ENCODE results near the gene TOMM7.
"Not testable (repeated sequence)": the region's sequence is repeated elsewhere in the genome, so short reads cannot be mapped to it uniquely, and the experiment has no call there.

TOMM7 gene

GRCh38 chr7:22811746-22812280 lies 10.8 kb downstream of the TOMM7 start:
- H3K4me1 ChIP-seq (ENCODE audit: control insufficient read depth, insufficient read depth, low read length), result peaks cover 3% of the 10 kb centered on the region
- H3K4me3 ChIP-seq (ENCODE audit: low read length), result no peak overlapping the region
- no peaks in the 10 kb centered on the region for H3K36me3 ChIP-seq (ENCODE audit: control insufficient read depth, insufficient read depth, low read length)

GRCh38 chr7:22810843-22811242 lies 11.8 kb downstream of the TOMM7 start:
- Histone ChIP-seq H3K9me3 (ENCODE audit: control insufficient read depth, low read length) (no peaks in the 10 kb centered on the region), H3K4me1 (ENCODE audit: control insufficient read depth, insufficient read depth, low read length) (peaks cover 3% of the 10 kb centered on the region)

More at GRCh38 chr7:22811746-22812280, 10.8 kb downstream of the TOMM7 start:
- Histone ChIP-seq H3K9ac (ENCODE audit: low read length) (no peak overlapping the region), H3K9me3 (ENCODE audit: control insufficient read depth, low read length) (no peaks in the 10 kb centered on the region), H3K27me3 (ENCODE audit: control insufficient read depth, insufficient read depth, low read length) (no peaks in the 10 kb centered on the region)

GRCh38 chr7:22809902-22810642 lies 12.6 kb downstream of the TOMM7 start:
- Histone ChIP-seq H3K27me3 (ENCODE audit: control insufficient read depth, insufficient read depth, low read length) (no peaks in the 10 kb centered on the region), H3K36me3 (ENCODE audit: control insufficient read depth, insufficient read depth, low read length) (no peaks in the 10 kb centered on the region), H3K9ac (ENCODE audit: low read length) (no peak overlapping the region), H3K4me3 (ENCODE audit: low read length) (no peak overlapping the region), H3K9me3 (ENCODE audit: control insufficient read depth, low read length) (no peaks in the 10 kb centered on the region), H3K4me1 (ENCODE audit: control insufficient read depth, insufficient read depth, low read length) (peaks cover 2% of the 10 kb centered on the region)

More at GRCh38 chr7:22810843-22811242, 11.8 kb downstream of the TOMM7 start:
- Histone ChIP-seq H3K4me3 (ENCODE audit: low read length) (no peak overlapping the region), H3K27me3 (ENCODE audit: control insufficient read depth, insufficient read depth, low read length) (no peaks in the 10 kb centered on the region), H3K9ac (ENCODE audit: low read length) (no peak overlapping the region), H3K36me3 (ENCODE audit: control insufficient read depth, insufficient read depth, low read length) (no peaks in the 10 kb centered on the region)

GRCh38 chr7:22808140-22808539 lies 14.5 kb downstream of the TOMM7 start:
- Histone ChIP-seq H3K9me3 (ENCODE audit: control insufficient read depth, low read length) (no peaks in the 10 kb centered on the region), H3K36me3 (ENCODE audit: control insufficient read depth, insufficient read depth, low read length) (no peaks in the 10 kb centered on the region), H3K27me3 (ENCODE audit: control insufficient read depth, insufficient read depth, low read length) (no peaks in the 10 kb centered on the region), H3K4me3 (ENCODE audit: low read length) (no peak overlapping the region), H3K4me1 (ENCODE audit: control insufficient read depth, insufficient read depth, low read length) (no peaks in the 10 kb centered on the region), H3K9ac (ENCODE audit: low read length) (no peak overlapping the region)

GRCh38 chr7:22806752-22807151 lies 15.9 kb downstream of the TOMM7 start:
- Histone ChIP-seq H3K4me1 (ENCODE audit: control insufficient read depth, insufficient read depth, low read length) (no peaks in the 10 kb centered on the region), H3K9me3 (ENCODE audit: control insufficient read depth, low read length) (no peaks in the 10 kb centered on the region), H3K27me3 (ENCODE audit: control insufficient read depth, insufficient read depth, low read length) (no peaks in the 10 kb centered on the region), H3K4me3 (ENCODE audit: low read length) (no peak overlapping the region), H3K36me3 (ENCODE audit: control insufficient read depth, insufficient read depth, low read length) (no peaks in the 10 kb centered on the region), H3K9ac (ENCODE audit: low read length) (no peak overlapping the region)

- Histone ChIP-seq H3K9me3 (ENCODE audit: control insufficient read depth, low read length) (no peaks in the 10 kb centered on the region), H3K36me3 (ENCODE audit: control insufficient read depth, insufficient read depth, low read length) (no peaks in the 10 kb centered on the region), H3K9ac (ENCODE audit: low read length) (no peak overlapping the region), H3K27me3 (ENCODE audit: control insufficient read depth, insufficient read depth, low read length) (no peaks in the 10 kb centered on the region), H3K4me1 (ENCODE audit: control insufficient read depth, insufficient read depth, low read length) (no peaks in the 10 kb centered on the region), H3K4me3 (ENCODE audit: low read length) (no peak overlapping the region)
These were observed 17.4 kb downstream of the TOMM7 start for GRCh38 chr7:22805227-22805626.

- not testable (repeated sequence) for H3K27me3 ChIP-seq (ENCODE audit: control insufficient read depth, insufficient read depth, low read length); H3K9me3 ChIP-seq (ENCODE audit: control insufficient read depth, low read length); H3K4me1 ChIP-seq (ENCODE audit: control insufficient read depth, insufficient read depth, low read length); H3K4me3 ChIP-seq (ENCODE audit: low read length); H3K36me3 ChIP-seq (ENCODE audit: control insufficient read depth, insufficient read depth, low read length); H3K9ac ChIP-seq (ENCODE audit: low read length)
These were observed 19.8 kb downstream of the TOMM7 start for GRCh38 chr7:22802831-22803230.

- Histone ChIP-seq H3K36me3 (ENCODE audit: control insufficient read depth, insufficient read depth, low read length) (no peaks in the 10 kb centered on the region), H3K9me3 (ENCODE audit: control insufficient read depth, low read length) (no peaks in the 10 kb centered on the region), H3K4me1 (ENCODE audit: control insufficient read depth, insufficient read depth, low read length) (no peaks in the 10 kb centered on the region), H3K4me3 (ENCODE audit: low read length) (no peak overlapping the region), H3K9ac (ENCODE audit: low read length) (no peak overlapping the region), H3K27me3 (ENCODE audit: control insufficient read depth, insufficient read depth, low read length) (no peaks in the 10 kb centered on the region)
These were observed 20.2 kb downstream of the TOMM7 start for GRCh38 chr7:22802426-22802825.

- H3K36me3 ChIP-seq (ENCODE audit: control insufficient read depth, insufficient read depth, low read length), result no peaks in the 10 kb centered on the region
- H3K4me3 ChIP-seq (ENCODE audit: low read length), result no peak overlapping the region
- no peaks in the 10 kb centered on the region for H3K9me3 ChIP-seq (ENCODE audit: control insufficient read depth, low read length)
- H3K27me3 ChIP-seq (ENCODE audit: control insufficient read depth, insufficient read depth, low read length), result no peaks in the 10 kb centered on the region
- no peaks in the 10 kb centered on the region for H3K4me1 ChIP-seq (ENCODE audit: control insufficient read depth, insufficient read depth, low read length)
- H3K9ac ChIP-seq (ENCODE audit: low read length), result no peak overlapping the region
These were observed 20.7 kb downstream of the TOMM7 start for GRCh38 chr7:22801912-22802311.

- H3K36me3 ChIP-seq (ENCODE audit: control insufficient read depth, insufficient read depth, low read length), result no peaks in the 10 kb centered on the region
- no peaks in the 10 kb centered on the region for H3K27me3 ChIP-seq (ENCODE audit: control insufficient read depth, insufficient read depth, low read length)
- no peaks in the 10 kb centered on the region for H3K4me1 ChIP-seq (ENCODE audit: control insufficient read depth, insufficient read depth, low read length)
- H3K9ac ChIP-seq (ENCODE audit: low read length), result no peak overlapping the region
- no peak overlapping the region for H3K4me3 ChIP-seq (ENCODE audit: low read length)
- H3K9me3 ChIP-seq (ENCODE audit: control insufficient read depth, low read length), result no peaks in the 10 kb centered on the region
These were observed 23.0 kb downstream of the TOMM7 start for GRCh38 chr7:22799633-22800032.

- no peak overlapping the region for H3K4me3 ChIP-seq (ENCODE audit: low read length)
- no peaks in the 10 kb centered on the region for H3K9me3 ChIP-seq (ENCODE audit: control insufficient read depth, low read length)
- no peaks in the 10 kb centered on the region for H3K4me1 ChIP-seq (ENCODE audit: control insufficient read depth, insufficient read depth, low read length)
- no peaks in the 10 kb centered on the region for H3K36me3 ChIP-seq (ENCODE audit: control insufficient read depth, insufficient read depth, low read length)
- no peak overlapping the region for H3K9ac ChIP-seq (ENCODE audit: low read length)
- H3K27me3 ChIP-seq (ENCODE audit: control insufficient read depth, insufficient read depth, low read length), result no peaks in the 10 kb centered on the region
These were observed 28.8 kb downstream of the TOMM7 start for GRCh38 chr7:22793593-22794462.
